CD4-positive, alpha-beta T cell treated with Interferon alpha-2 for 1 hour (primary cell): ENCODE measurements around the gene AURKA.

Source experiments
- DNase-seq, 2 donors: peaks; one replicate each; pipeline ENCODE4 v3.0.0-alpha.2; 2020 to 2022

AURKA gene

GRCh38 chr20:56389807-56390206, 2.2 kb downstream of the AURKA start:
- no peak for DNase-seq

GRCh38 chr20:56388882-56389281, 3.1 kb downstream of the AURKA start:
- no peak for DNase-seq

GRCh38 chr20:56386219-56386618, 5.8 kb downstream of the AURKA start:
- DNase-seq = no peak

- no peak for DNase-seq
These were observed 6.9 kb downstream of the AURKA start for GRCh38 chr20:56385130-56385529.

- no peak for DNase-seq
These were observed 8.7 kb downstream of the AURKA start for GRCh38 chr20:56383334-56383733.

- no peak for DNase-seq
These were observed 9.3 kb downstream of the AURKA start for GRCh38 chr20:56382696-56383095.

- no peak for DNase-seq
These were observed 10.5 kb downstream of the AURKA start for GRCh38 chr20:56381501-56381900.

GRCh38 chr20:56380375-56380774, 11.6 kb downstream of the AURKA start:
- DNase-seq = no peak

GRCh38 chr20:56378386-56378785, 13.6 kb downstream of the AURKA start:
- no peak for DNase-seq

- DNase-seq = no peak
These were observed 15.7 kb downstream of the AURKA start for GRCh38 chr20:56376331-56376730.

GRCh38 chr20:56373942-56374341, 18.1 kb downstream of the AURKA start:
- DNase-seq = peak; percentile 21 to 31

- DNase-seq = no peak
These were observed 19.2 kb downstream of the AURKA start for GRCh38 chr20:56372850-56373249.

- no peak for DNase-seq
These were observed 20.0 kb downstream of the AURKA start for GRCh38 chr20:56371977-56372376.

GRCh38 chr20:56369179-56369578, 22.8 kb downstream of the AURKA start:
- DNase-seq = no peak

GRCh38 chr20:56368351-56369134, 23.5 kb downstream of the AURKA start:
- DNase-seq = no peak

- DNase-seq = no peak
These were observed 28.5 kb downstream of the AURKA start for GRCh38 chr20:56363491-56363890.

GRCh38 chr20:56362833-56363413, 29.1 kb downstream of the AURKA start:
- DNase-seq = no peak

GRCh38 chr20:56361900-56362299, 30.1 kb downstream of the AURKA start:
- DNase-seq = no peak

- no peak for DNase-seq
These were observed 31.2 kb downstream of the AURKA start for GRCh38 chr20:56360908-56361205.

GRCh38 chr20:56360133-56360907, 31.7 kb downstream of the AURKA start:
- DNase-seq = no peak

- peak in 1 of 2 donors; percentile 12 for DNase-seq
These were observed 32.5 kb downstream of the AURKA start for GRCh38 chr20:56359212-56360132.

GRCh38 chr20:56358600-56359211, 33.3 kb downstream of the AURKA start, which contains the start of gene FAM210B:
Gene FAM210B (plus strand): TSS chr20:56358974. CDS start chr20:56359006, 32 bp downstream.
- DNase-seq = peak; percentile 88 to 90
